HG02623 (cell line): Measurements from ENCODE around the gene ZNF496.
"Not testable (repeated sequence)": the region's sequence is repeated elsewhere in the genome, so short reads cannot be mapped to it uniquely, and the experiment has no call there.

Experiments used
- ATAC-seq: cut with Tn5 transposase; IDR thresholded peaks from one replicate; pipeline ENCODE4 v1.9.1; 2021; ENCODE audit warnings: moderate library complexity; ENCODE audit not compliant: unreplicated experiment

ZNF496 gene

GRCh38 chr1:247331525-247332214 is at the start of gene ZNF496:
Gene ZNF496, minus strand, starts transcription at chr1:247331867. Its CDS starts 2,289 bp downstream, at chr1:247329578.
- peak; percentile 63 for ATAC-seq

- no peak for ATAC-seq
Measured at GRCh38 chr1:247378334-247379073, 46.8 kb upstream of the ZNF496 start.

- ATAC-seq: not testable (repeated sequence)
Measured at GRCh38 chr1:247377656-247378055, 46.0 kb upstream of the ZNF496 start.

GRCh38 chr1:247376659-247377058 is 45.0 kb upstream of the ZNF496 start:
- no peak for ATAC-seq

- no peak for ATAC-seq
Measured at GRCh38 chr1:247375747-247376146, 44.1 kb upstream of the ZNF496 start.

- ATAC-seq: not testable (repeated sequence)
Measured at GRCh38 chr1:247374651-247375334, 43.1 kb upstream of the ZNF496 start.

- ATAC-seq: no peak
Measured at GRCh38 chr1:247373721-247374141, 42.1 kb upstream of the ZNF496 start.

- no peak for ATAC-seq
Measured at GRCh38 chr1:247371801-247372259, 40.2 kb upstream of the ZNF496 start.

GRCh38 chr1:247370786-247371732 is 39.4 kb upstream of the ZNF496 start:
- no peak for ATAC-seq

GRCh38 chr1:247368490-247369145 is 37.0 kb upstream of the ZNF496 start:
- no peak for ATAC-seq

- ATAC-seq: no peak
Measured at GRCh38 chr1:247367786-247368422, 36.2 kb upstream of the ZNF496 start.

- no peak for ATAC-seq
Measured at GRCh38 chr1:247366926-247367645, 35.4 kb upstream of the ZNF496 start.

GRCh38 chr1:247366345-247366744 is 34.7 kb upstream of the ZNF496 start:
- not testable (repeated sequence) for ATAC-seq

GRCh38 chr1:247365023-247365422 is 33.4 kb upstream of the ZNF496 start:
- no peak for ATAC-seq

- not testable (repeated sequence) for ATAC-seq
Measured at GRCh38 chr1:247363000-247363399, 31.3 kb upstream of the ZNF496 start.

GRCh38 chr1:247362153-247362552 is 30.5 kb upstream of the ZNF496 start:
- no peak for ATAC-seq

- no peak for ATAC-seq
Measured at GRCh38 chr1:247360991-247361731, 29.5 kb upstream of the ZNF496 start.
